NT2/D1 (cell line): ENCODE results near the gene VPS37C.

Source experiments
- DNase-seq: peaks from one replicate; pipeline ENCODE4 v3.0.0-alpha.2; 2011; ENCODE audit warnings: low read depth, low spot score
- H3K27me3 ChIP-seq: 2 replicates; pipeline ENCODE4 v1.6.0; 2011; ENCODE audit warnings: mild to moderate bottlenecking; ENCODE audit not compliant: insufficient read length, insufficient read depth
- H3K36me3 ChIP-seq: 2 replicates; pipeline ENCODE4 v1.6.1; 2011; ENCODE audit warnings: mild to moderate bottlenecking, low read length, mixed read lengths; ENCODE audit not compliant: insufficient read depth, insufficient read length
- H3K4me1 ChIP-seq: 2 replicates; pipeline ENCODE4 v1.5.1; 2011; ENCODE audit not compliant: insufficient read depth, insufficient read length
- H3K4me3 ChIP-seq: 2 replicates; pipeline ENCODE4 v1.5.1; 2011; ENCODE audit warnings: low read depth; ENCODE audit not compliant: insufficient read length
- H3K9ac ChIP-seq: 2 replicates; pipeline ENCODE4 v1.6.0; 2011; ENCODE audit warnings: low read depth; ENCODE audit not compliant: insufficient read length
- H3K9me3 ChIP-seq: 2 replicates; pipeline ENCODE4 v1.5.1; 2011; ENCODE audit warnings: mild to moderate bottlenecking, low read length; ENCODE audit not compliant: insufficient read depth
- SUZ12 ChIP-seq: IDR thresholded peaks from 2 replicates; pipeline ENCODE4 v1.6.1; 2011; ENCODE audit not compliant: insufficient read length, insufficient read depth; ENCODE audit errors: extremely low read depth
- YY1 ChIP-seq: IDR thresholded peaks from 2 replicates; pipeline ENCODE4 v1.6.1; 2011; ENCODE audit not compliant: insufficient read length, insufficient read depth
- ZNF274 ChIP-seq: IDR thresholded peaks from 2 replicates; pipeline ENCODE4 v1.6.1; 2011; ENCODE audit warnings: mild to moderate bottlenecking, low read depth, low read length

Gene VPS37C

DNA sequence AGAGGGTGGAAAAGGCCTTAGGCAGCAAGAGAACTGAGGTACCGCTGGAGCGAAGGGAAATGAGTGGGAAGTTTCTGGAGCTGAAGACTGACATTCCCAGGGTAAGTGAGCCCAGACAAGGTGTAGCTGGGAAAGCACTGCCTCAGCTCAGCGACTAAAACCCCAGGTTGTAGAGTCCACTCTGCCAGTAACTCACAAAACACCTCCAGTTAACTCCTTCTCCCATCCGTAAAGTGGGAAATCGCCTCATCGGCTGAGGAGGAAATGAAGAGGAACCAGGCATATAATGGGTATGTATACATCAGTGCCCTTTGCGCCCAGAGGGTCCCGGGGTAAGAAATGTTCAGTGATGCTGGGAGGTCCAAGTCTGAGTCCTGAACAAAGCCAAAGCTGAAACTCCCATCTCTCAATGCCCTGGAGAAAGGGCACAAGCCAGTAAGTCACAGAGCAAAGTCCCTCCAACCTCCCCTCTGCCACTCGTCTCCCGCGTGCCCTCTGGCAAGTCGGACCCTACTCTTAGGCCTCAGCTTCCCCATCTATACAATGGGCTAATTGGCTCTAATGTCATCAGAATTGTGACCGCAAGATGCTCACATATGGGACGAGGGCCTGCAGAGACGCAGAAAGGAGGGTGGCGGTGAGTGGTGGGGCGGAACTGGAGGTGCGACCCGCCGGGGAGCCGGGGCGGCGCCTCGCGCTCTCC, 588 bp downstream of the VPS37C start:
- no peak for DNase-seq
- H3K36me3 ChIP-seq = peaks cover 5% of the 10 kb centered on the region
- no peaks in the 10 kb centered on the region for H3K27me3 ChIP-seq
- no peaks in the 10 kb centered on the region for H3K9me3 ChIP-seq
- H3K9ac ChIP-seq = peak overlapping the region; percentile 74
- peaks cover 5% of the 10 kb centered on the region for H3K4me1 ChIP-seq
- H3K4me3 ChIP-seq = peak overlapping the region; percentile 89
- TF ChIP-seq YY1 = no peak
- no peak for TF ChIP-seq ZNF274
- TF ChIP-seq SUZ12 = no peak

DNA sequence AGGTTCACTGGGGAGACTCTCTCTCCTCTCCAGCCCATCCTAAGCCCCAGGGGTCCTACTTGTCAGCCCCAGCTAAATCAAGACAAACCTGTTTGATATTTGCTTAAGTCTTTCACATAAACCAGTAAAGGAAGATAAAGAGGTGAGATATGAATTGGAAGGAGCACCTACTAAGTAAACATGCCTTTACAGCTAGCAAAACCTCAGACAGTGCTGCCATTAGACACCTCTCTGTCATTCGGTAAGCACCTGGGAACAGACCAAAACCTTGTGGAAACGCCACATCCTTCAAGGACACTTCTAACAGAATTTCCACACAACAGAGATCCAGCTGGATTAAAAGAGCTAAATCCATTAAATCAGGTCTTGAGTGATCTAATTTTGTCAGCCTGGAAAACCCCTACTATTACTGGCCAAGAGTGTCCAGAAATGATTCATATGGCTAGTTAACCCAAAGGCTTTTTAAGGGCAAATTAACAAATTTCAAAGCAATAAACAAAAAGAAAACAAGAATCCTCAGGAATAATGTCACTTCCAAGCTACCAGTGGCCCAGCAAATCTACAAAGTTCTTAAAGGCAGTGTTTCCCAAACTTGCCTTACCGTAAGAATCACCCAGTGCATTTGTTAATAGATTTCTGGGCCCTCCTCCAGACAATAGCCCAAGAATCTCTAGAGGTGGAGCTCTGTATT, 2.4 kb downstream of the VPS37C start:
- TF ChIP-seq ZNF274 (no peak), YY1 (no peak), SUZ12 (no peak)
- peaks cover 5% of the 10 kb centered on the region for H3K4me1 ChIP-seq
- no peak overlapping the region for H3K4me3 ChIP-seq
- H3K27me3 ChIP-seq = no peaks in the 10 kb centered on the region
- H3K36me3 ChIP-seq = peaks cover 5% of the 10 kb centered on the region
- no peaks in the 10 kb centered on the region for H3K9me3 ChIP-seq
- no peak for DNase-seq
- peak overlapping the region; percentile 42 for H3K9ac ChIP-seq

DNA sequence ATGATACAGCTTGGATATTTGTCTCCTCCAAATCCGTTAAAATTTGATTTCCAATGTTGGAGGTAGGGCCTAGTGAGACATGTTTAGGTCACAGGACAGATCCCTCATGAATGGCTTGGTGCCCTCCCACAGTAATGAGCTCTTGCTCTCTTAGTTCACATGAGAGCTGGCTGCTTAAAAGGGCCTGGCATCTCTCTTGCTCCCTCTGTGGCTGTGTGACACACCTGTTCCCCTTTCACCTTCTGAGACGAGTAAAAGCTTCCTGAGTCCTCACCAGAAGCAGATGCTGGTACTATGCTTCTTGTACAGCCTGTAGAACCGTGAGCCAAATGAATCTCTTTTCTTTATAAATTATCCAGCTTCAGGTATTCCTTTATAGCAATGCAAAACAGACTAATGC, 3.5 kb downstream of the VPS37C start:
- Histone ChIP-seq H3K27me3 (no peaks in the 10 kb centered on the region), H3K4me1 (peaks cover 6% of the 10 kb centered on the region), H3K9me3 (no peaks in the 10 kb centered on the region), H3K9ac (no peak overlapping the region), H3K36me3 (peaks cover 5% of the 10 kb centered on the region), H3K4me3 (no peak overlapping the region)
- TF ChIP-seq ZNF274 (no peak), SUZ12 (no peak), YY1 (no peak)
- no peak for DNase-seq

DNA sequence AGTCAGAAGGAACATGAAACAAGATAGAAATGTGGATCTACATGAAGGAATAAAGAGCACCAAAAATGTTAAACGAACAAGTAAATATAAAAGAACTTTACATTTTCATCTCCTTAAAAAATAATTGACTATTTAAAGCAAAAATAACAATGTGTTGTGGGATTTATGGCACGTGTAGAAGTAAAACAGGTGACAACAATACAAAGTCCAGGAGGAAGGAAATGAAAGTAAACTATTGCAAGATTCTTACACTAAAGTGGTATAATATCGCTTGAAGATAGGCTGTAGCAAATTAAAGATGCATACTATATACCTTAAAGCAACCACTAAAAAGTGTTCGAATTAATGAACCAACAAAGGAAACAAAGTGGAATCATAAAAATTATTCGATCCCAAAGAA, 5.5 kb downstream of the VPS37C start:
- H3K27me3 ChIP-seq = no peaks in the 10 kb centered on the region
- peaks cover 6% of the 10 kb centered on the region for H3K4me1 ChIP-seq
- no peak for TF ChIP-seq ZNF274
- no peak for TF ChIP-seq YY1
- no peak for TF ChIP-seq SUZ12
- H3K4me3 ChIP-seq = no peak overlapping the region
- H3K9ac ChIP-seq = no peak overlapping the region
- H3K9me3 ChIP-seq = no peaks in the 10 kb centered on the region
- no peak for DNase-seq
- H3K36me3 ChIP-seq = peaks cover 5% of the 10 kb centered on the region

DNA sequence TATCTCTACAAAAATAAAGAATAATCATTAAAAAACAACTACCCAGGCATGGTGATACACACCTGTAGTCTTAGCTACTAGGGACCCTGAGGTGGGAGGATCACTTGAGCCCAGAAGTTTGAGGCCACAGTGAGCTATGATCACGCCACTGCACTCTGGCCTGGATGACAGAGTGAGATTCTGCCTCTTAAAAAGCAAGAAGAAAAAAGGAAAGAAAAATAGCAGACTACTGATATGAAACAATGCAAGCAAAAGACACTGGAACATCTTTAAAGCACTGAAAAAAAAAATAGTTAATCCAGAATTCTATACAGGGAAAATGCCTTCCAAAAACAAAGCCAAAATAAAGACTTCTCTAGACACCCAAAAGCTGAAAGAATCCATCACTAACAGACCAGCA, 5.9 kb downstream of the VPS37C start:
- no peak for TF ChIP-seq ZNF274
- no peak for TF ChIP-seq SUZ12
- TF ChIP-seq YY1 = no peak
- Histone ChIP-seq H3K9me3 (no peaks in the 10 kb centered on the region), H3K4me1 (peaks cover 5% of the 10 kb centered on the region), H3K36me3 (peaks cover 5% of the 10 kb centered on the region), H3K27me3 (no peaks in the 10 kb centered on the region), H3K9ac (no peak overlapping the region), H3K4me3 (no peak overlapping the region)
- no peak for DNase-seq

DNA sequence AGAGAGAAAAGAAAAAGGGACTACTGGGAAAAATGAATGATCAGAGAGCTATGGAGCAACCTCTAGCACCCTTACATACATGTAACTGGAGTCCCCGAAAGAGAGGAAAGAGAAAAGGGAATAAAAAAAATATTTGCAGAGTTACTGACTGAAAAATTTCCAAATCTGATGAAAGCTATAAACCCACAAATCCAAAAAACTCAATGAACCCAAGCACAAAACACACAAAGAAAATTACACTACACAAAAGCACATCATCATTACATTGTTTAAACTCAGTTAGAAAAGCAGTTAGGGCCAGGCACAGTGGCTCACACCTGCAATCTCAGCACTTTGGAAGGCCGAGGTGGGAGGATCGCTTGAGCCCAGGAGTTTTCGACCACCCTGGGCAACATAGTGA, 6.7 kb downstream of the VPS37C start:
- Histone ChIP-seq H3K4me3 (no peak overlapping the region), H3K4me1 (peaks cover 11% of the 10 kb centered on the region), H3K27me3 (no peaks in the 10 kb centered on the region), H3K9me3 (no peaks in the 10 kb centered on the region), H3K9ac (no peak overlapping the region), H3K36me3 (peaks cover 5% of the 10 kb centered on the region)
- TF ChIP-seq YY1 = no peak
- TF ChIP-seq SUZ12 = no peak
- TF ChIP-seq ZNF274 = no peak
- no peak for DNase-seq

DNA sequence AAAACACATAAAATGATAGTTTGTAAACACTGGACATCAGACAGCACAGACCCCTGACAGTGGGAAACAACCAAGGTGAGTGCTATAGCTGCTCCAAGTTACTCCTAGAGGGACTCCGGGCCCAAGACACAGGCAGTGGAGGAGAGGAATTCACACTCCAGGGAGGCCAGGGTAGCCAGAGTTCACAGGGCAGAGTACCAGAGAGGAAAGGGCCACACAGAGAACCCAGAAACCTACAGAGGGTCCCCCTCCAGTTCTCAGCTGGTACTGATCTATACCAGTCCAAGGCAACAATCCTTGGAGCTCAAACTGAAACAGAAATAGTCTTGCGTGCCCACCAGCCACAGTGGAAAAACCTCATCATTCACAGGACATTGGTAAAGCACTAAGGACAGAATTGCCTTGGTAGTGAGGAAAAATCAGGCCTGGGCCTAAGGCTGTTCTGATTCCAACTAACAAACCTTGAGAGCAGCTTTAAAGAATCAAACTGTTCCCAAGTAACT, 7.6 kb downstream of the VPS37C start:
- H3K9ac ChIP-seq = no peak overlapping the region
- H3K9me3 ChIP-seq = no peaks in the 10 kb centered on the region
- DNase-seq = no peak
- no peak overlapping the region for H3K4me3 ChIP-seq
- H3K27me3 ChIP-seq = no peaks in the 10 kb centered on the region
- peaks cover 5% of the 10 kb centered on the region for H3K36me3 ChIP-seq
- TF ChIP-seq ZNF274 (no peak), YY1 (no peak)
- peaks cover 11% of the 10 kb centered on the region for H3K4me1 ChIP-seq
